ENCODE measurements around the gene NAA50.

The NAA50 gene

GRCh38 chr3:113745756-113746547 lies at the start of gene NAA50:
TSS of gene NAA50 (minus strand) at chr3:113746249. CDS start at chr3:113745949, 300 bp downstream.
- Histone ChIP-seq H3K4me3 (ENCODE audit: low read length) (peak within 1 kb of the TSS; percentile 88), H3K4me1 (ENCODE audit: insufficient read depth, low read length) (peaks cover 10% of the 10 kb centered on the region; the same call in 1 of the 2 replicates), H3K27me3 (ENCODE audit: insufficient read depth, low read length) (no peaks in the 10 kb centered on the region), H3K27ac (ENCODE audit: low read length) (peak within 1 kb of the TSS; percentile 100), H3K9me3 (ENCODE audit: insufficient read depth, low read depth, low read length) (no peaks in the 10 kb centered on the region), H3K36me3 (ENCODE audit: insufficient read depth, low read depth, low read length) (0 out of 2 replicates have a peak, but pooled peaks cover 6% of the 10 kb centered on the region), H3K9ac (ENCODE audit: low read depth, low read length) (peak within 1 kb of the TSS; percentile 99)

- H3K4me1 ChIP-seq (ENCODE audit: insufficient read depth, low read length) = no peaks in the 10 kb centered on the region
- no peak overlapping the region for H3K4me3 ChIP-seq (ENCODE audit: low read length)
- no peak overlapping the region for H3K27ac ChIP-seq (ENCODE audit: low read length)
- H3K27me3 ChIP-seq (ENCODE audit: insufficient read depth, low read length) = no peaks in the 10 kb centered on the region
- no peaks in the 10 kb centered on the region for H3K9me3 ChIP-seq (ENCODE audit: insufficient read depth, low read depth, low read length)
- no peak overlapping the region for H3K9ac ChIP-seq (ENCODE audit: low read depth, low read length)
- H3K36me3 ChIP-seq (ENCODE audit: insufficient read depth, low read depth, low read length) = peaks cover 59% of the 10 kb centered on the region
Observed at GRCh38 chr3:113795693-113796092, 49.6 kb upstream of the NAA50 start.

GRCh38 chr3:113794526-113794925 lies 48.5 kb upstream of the NAA50 start:
- no peaks in the 10 kb centered on the region for H3K27me3 ChIP-seq (ENCODE audit: insufficient read depth, low read length)
- no peak overlapping the region for H3K27ac ChIP-seq (ENCODE audit: low read length)
- H3K4me3 ChIP-seq (ENCODE audit: low read length) = no peak overlapping the region
- H3K9me3 ChIP-seq (ENCODE audit: insufficient read depth, low read depth, low read length) = no peaks in the 10 kb centered on the region
- H3K36me3 ChIP-seq (ENCODE audit: insufficient read depth, low read depth, low read length) = peaks cover 52% of the 10 kb centered on the region
- no peak overlapping the region for H3K9ac ChIP-seq (ENCODE audit: low read depth, low read length)
- H3K4me1 ChIP-seq (ENCODE audit: insufficient read depth, low read length) = no peaks in the 10 kb centered on the region

- H3K4me3 ChIP-seq (ENCODE audit: low read length) = no peak overlapping the region
- H3K4me1 ChIP-seq (ENCODE audit: insufficient read depth, low read length) = no peaks in the 10 kb centered on the region
- H3K27me3 ChIP-seq (ENCODE audit: insufficient read depth, low read length) = no peaks in the 10 kb centered on the region
- no peak overlapping the region for H3K27ac ChIP-seq (ENCODE audit: low read length)
- H3K9me3 ChIP-seq (ENCODE audit: insufficient read depth, low read depth, low read length) = no peaks in the 10 kb centered on the region
- peaks cover 44% of the 10 kb centered on the region for H3K36me3 ChIP-seq (ENCODE audit: insufficient read depth, low read depth, low read length)
- no peak overlapping the region for H3K9ac ChIP-seq (ENCODE audit: low read depth, low read length)
Observed at GRCh38 chr3:113791381-113791780, 45.3 kb upstream of the NAA50 start.

GRCh38 chr3:113783980-113784379 lies 37.9 kb upstream of the NAA50 start:
- H3K4me3 ChIP-seq (ENCODE audit: low read length) = no peak overlapping the region
- H3K9me3 ChIP-seq (ENCODE audit: insufficient read depth, low read depth, low read length) = no peaks in the 10 kb centered on the region
- no peaks in the 10 kb centered on the region for H3K27me3 ChIP-seq (ENCODE audit: insufficient read depth, low read length)
- H3K9ac ChIP-seq (ENCODE audit: low read depth, low read length) = peak overlapping the region; percentile 8; the same call in 1 of the 2 replicates
- H3K4me1 ChIP-seq (ENCODE audit: insufficient read depth, low read length) = peaks cover 9% of the 10 kb centered on the region
- H3K27ac ChIP-seq (ENCODE audit: low read length) = peak overlapping the region; percentile 79
- H3K36me3 ChIP-seq (ENCODE audit: insufficient read depth, low read depth, low read length) = peaks cover 17% of the 10 kb centered on the region

- no peaks in the 10 kb centered on the region for H3K27me3 ChIP-seq (ENCODE audit: insufficient read depth, low read length)
- H3K27ac ChIP-seq (ENCODE audit: low read length) = no peak overlapping the region
- no peaks in the 10 kb centered on the region for H3K9me3 ChIP-seq (ENCODE audit: insufficient read depth, low read depth, low read length)
- H3K4me1 ChIP-seq (ENCODE audit: insufficient read depth, low read length) = peaks cover 9% of the 10 kb centered on the region
- H3K4me3 ChIP-seq (ENCODE audit: low read length) = no peak overlapping the region
- no peak overlapping the region for H3K9ac ChIP-seq (ENCODE audit: low read depth, low read length)
- H3K36me3 ChIP-seq (ENCODE audit: insufficient read depth, low read depth, low read length) = peaks cover 13% of the 10 kb centered on the region
Observed at GRCh38 chr3:113783463-113783862, 37.4 kb upstream of the NAA50 start.

GRCh38 chr3:113776564-113776963 lies 30.5 kb upstream of the NAA50 start:
- Histone ChIP-seq H3K4me1 (ENCODE audit: insufficient read depth, low read length) (peaks cover 8% of the 10 kb centered on the region), H3K9ac (ENCODE audit: low read depth, low read length) (no peak overlapping the region), H3K36me3 (ENCODE audit: insufficient read depth, low read depth, low read length) (no peaks in the 10 kb centered on the region), H3K9me3 (ENCODE audit: insufficient read depth, low read depth, low read length) (no peaks in the 10 kb centered on the region), H3K27me3 (ENCODE audit: insufficient read depth, low read length) (no peaks in the 10 kb centered on the region), H3K27ac (ENCODE audit: low read length) (no peak overlapping the region), H3K4me3 (ENCODE audit: low read length) (no peak overlapping the region)

GRCh38 chr3:113775516-113775915 lies 29.5 kb upstream of the NAA50 start:
- Histone ChIP-seq H3K27me3 (ENCODE audit: insufficient read depth, low read length) (no peaks in the 10 kb centered on the region), H3K4me1 (ENCODE audit: insufficient read depth, low read length) (peaks cover 8% of the 10 kb centered on the region), H3K27ac (ENCODE audit: low read length) (no peak overlapping the region), H3K9me3 (ENCODE audit: insufficient read depth, low read depth, low read length) (no peaks in the 10 kb centered on the region), H3K4me3 (ENCODE audit: low read length) (no peak overlapping the region), H3K9ac (ENCODE audit: low read depth, low read length) (no peak overlapping the region), H3K36me3 (ENCODE audit: insufficient read depth, low read depth, low read length) (no peaks in the 10 kb centered on the region)

GRCh38 chr3:113773381-113773780 lies 27.3 kb upstream of the NAA50 start:
- no peak overlapping the region for H3K9ac ChIP-seq (ENCODE audit: low read depth, low read length)
- no peaks in the 10 kb centered on the region for H3K9me3 ChIP-seq (ENCODE audit: insufficient read depth, low read depth, low read length)
- H3K27ac ChIP-seq (ENCODE audit: low read length) = no peak overlapping the region
- no peak overlapping the region for H3K4me3 ChIP-seq (ENCODE audit: low read length)
- H3K27me3 ChIP-seq (ENCODE audit: insufficient read depth, low read length) = no peaks in the 10 kb centered on the region
- peaks cover 8% of the 10 kb centered on the region for H3K4me1 ChIP-seq (ENCODE audit: insufficient read depth, low read length)
- H3K36me3 ChIP-seq (ENCODE audit: insufficient read depth, low read depth, low read length) = no peaks in the 10 kb centered on the region

- Histone ChIP-seq H3K4me3 (ENCODE audit: low read length) (no peak overlapping the region), H3K27me3 (ENCODE audit: insufficient read depth, low read length) (no peaks in the 10 kb centered on the region), H3K9ac (ENCODE audit: low read depth, low read length) (no peak overlapping the region), H3K4me1 (ENCODE audit: insufficient read depth, low read length) (peaks cover 8% of the 10 kb centered on the region), H3K9me3 (ENCODE audit: insufficient read depth, low read depth, low read length) (no peaks in the 10 kb centered on the region), H3K27ac (ENCODE audit: low read length) (no peak overlapping the region), H3K36me3 (ENCODE audit: insufficient read depth, low read depth, low read length) (no peaks in the 10 kb centered on the region)
Observed at GRCh38 chr3:113771993-113772392, 25.9 kb upstream of the NAA50 start.

- Histone ChIP-seq H3K36me3 (ENCODE audit: insufficient read depth, low read depth, low read length) (no peaks in the 10 kb centered on the region), H3K9me3 (ENCODE audit: insufficient read depth, low read depth, low read length) (no peaks in the 10 kb centered on the region), H3K27me3 (ENCODE audit: insufficient read depth, low read length) (no peaks in the 10 kb centered on the region), H3K4me3 (ENCODE audit: low read length) (no peak overlapping the region), H3K27ac (ENCODE audit: low read length) (no peak overlapping the region), H3K9ac (ENCODE audit: low read depth, low read length) (no peak overlapping the region), H3K4me1 (ENCODE audit: insufficient read depth, low read length) (no peaks in the 10 kb centered on the region)
Observed at GRCh38 chr3:113769551-113769950, 23.5 kb upstream of the NAA50 start.

GRCh38 chr3:113764698-113765097 lies 18.6 kb upstream of the NAA50 start:
- Histone ChIP-seq H3K27me3 (ENCODE audit: insufficient read depth, low read length) (no peaks in the 10 kb centered on the region), H3K27ac (ENCODE audit: low read length) (no peak overlapping the region), H3K4me3 (ENCODE audit: low read length) (no peak overlapping the region), H3K9me3 (ENCODE audit: insufficient read depth, low read depth, low read length) (no peaks in the 10 kb centered on the region), H3K36me3 (ENCODE audit: insufficient read depth, low read depth, low read length) (no peaks in the 10 kb centered on the region), H3K4me1 (ENCODE audit: insufficient read depth, low read length) (no peaks in the 10 kb centered on the region), H3K9ac (ENCODE audit: low read depth, low read length) (no peak overlapping the region)

Measured in iPS-20b (cell line).